Caco-2 (cell line): ENCODE measurements around the gene NIPAL3. TPM values are rescaled to one million over a fixed set of nuclear protein-coding genes. Genes with fewer than 3 reads are reported as not detected.

Experiments
- BruUV-seq: library from RNA; stranded (reverse); fragments of 400-500 nt; replicated peaks from 2 replicates; lab custom pipeline; 2021; lab: Mats Ljungman, UMichigan
- CTCF ChIA-PET: fragments of 300-600 bp; sonication (Branson Sonifier 250); formaldehyde crosslinking; loops from one replicate; lab custom pipeline; 2022; ENCODE audit warnings: antibody characterized with exemption; lab: Charles Lee
- POLR2A ChIA-PET: fragments of 300-600 bp; sonication (Branson Sonifier 250); formaldehyde crosslinking; loops from one replicate; lab custom pipeline; 2022; ENCODE audit warnings: antibody characterized with exemption; lab: Charles Lee
- DNase-seq, 2 experiments: peaks; one replicate each; pipeline versions ENCODE4 v3.0.0 to v3.0.0-alpha.2; 2020 to 2022
- H3K27me3 ChIP-seq: replicated peaks from 2 replicates; pipeline ENCODE4 v1.6.0; 2011; ENCODE audit warnings: low read length; ENCODE audit not compliant: control insufficient read depth, insufficient read depth
- H3K36me3 ChIP-seq: 2 replicates; pipeline ENCODE4 v1.5.1; 2011; ENCODE audit warnings: low read length; ENCODE audit not compliant: control insufficient read depth, insufficient read depth
- H3K4me1 ChIP-seq: fragments of 250-450 bp; sonication (Bioruptor Pico); 2 replicates; pipeline ENCODE4 v1.5.1; 2020; ENCODE audit warnings: mild to moderate bottlenecking
- H3K4me3 ChIP-seq: 2 replicates; pipeline ENCODE4 v1.5.1; 2011; ENCODE audit warnings: low read depth, mild to moderate bottlenecking, control low read depth, low read length
- H3K9me3 ChIP-seq: fragments of 250-450 bp; sonication (Bioruptor Pico); 2 replicates; pipeline ENCODE4 v1.5.1; 2020; ENCODE audit warnings: mild to moderate bottlenecking, moderate library complexity
- H3K27ac Mint-ChIP-seq: one replicate; pipeline ENCODE4 v1.8.0; 2022; ENCODE audit warnings: mixed read lengths; ENCODE audit not compliant: unreplicated experiment
- H3K27me3 Mint-ChIP-seq: one replicate; pipeline ENCODE4 v1.8.0; 2022; ENCODE audit warnings: mixed read lengths; ENCODE audit not compliant: insufficient read depth, unreplicated experiment
- H3K36me3 Mint-ChIP-seq: one replicate; pipeline ENCODE4 v1.8.0; 2022; ENCODE audit warnings: mild to moderate bottlenecking, mixed read lengths; ENCODE audit not compliant: insufficient read depth, unreplicated experiment
- H3K4me1 Mint-ChIP-seq: one replicate; pipeline ENCODE4 v1.8.0; 2022; ENCODE audit warnings: low read depth, mixed read lengths; ENCODE audit not compliant: unreplicated experiment
- H3K4me3 Mint-ChIP-seq: one replicate; pipeline ENCODE4 v1.8.0; 2022; ENCODE audit warnings: mild to moderate bottlenecking, moderate library complexity, mixed read lengths; ENCODE audit not compliant: unreplicated experiment
- H3K9me3 Mint-ChIP-seq: one replicate; pipeline ENCODE4 v1.8.0; 2022; ENCODE audit warnings: mixed read lengths; ENCODE audit not compliant: unreplicated experiment
- CTCF ChIP-seq, 2 experiments: fragments of 200-600 bp in 1 of 2; IDR thresholded peaks; 1 replicate in 1 of 2; 2 replicates in 1 of 2; pipeline versions ENCODE4 v1.5.1 to v1.8.0; 2011 to 2022; ENCODE audit warnings: antibody characterized with exemption in 1 of 2, control low read depth in 1 of 2, inconsistent platforms in 1 of 2, low read depth in 1 of 2, low read length in 1 of 2, mild to moderate bottlenecking in 1 of 2, moderate library complexity in 1 of 2; ENCODE audit not compliant: insufficient read depth in 1 of 2, severe bottlenecking in 1 of 2, unreplicated experiment in 1 of 2
- intact Hi-C: fragments of 100-400 bp; cut with micrococcal nuclease; formaldehyde crosslinking; loops from one replicate; pipeline ENCODE4 v1.10.0; 2022; ENCODE audit not compliant: unreplicated experiment
- total RNA-seq: library from RNA; stranded (reverse); gene quantifications from 2 replicates; pipeline ENCODE4 v1.2.3, GENCODE V29; 2022

The NIPAL3 gene
- total RNA-seq, 1 experiment from 2014 or later: 9.2 TPM

GRCh38 chr1:24369801-24370200 lies 45.8 kb upstream of the NIPAL3 start:
- POLR2A ChIA-PET: no interaction called here

DNA sequence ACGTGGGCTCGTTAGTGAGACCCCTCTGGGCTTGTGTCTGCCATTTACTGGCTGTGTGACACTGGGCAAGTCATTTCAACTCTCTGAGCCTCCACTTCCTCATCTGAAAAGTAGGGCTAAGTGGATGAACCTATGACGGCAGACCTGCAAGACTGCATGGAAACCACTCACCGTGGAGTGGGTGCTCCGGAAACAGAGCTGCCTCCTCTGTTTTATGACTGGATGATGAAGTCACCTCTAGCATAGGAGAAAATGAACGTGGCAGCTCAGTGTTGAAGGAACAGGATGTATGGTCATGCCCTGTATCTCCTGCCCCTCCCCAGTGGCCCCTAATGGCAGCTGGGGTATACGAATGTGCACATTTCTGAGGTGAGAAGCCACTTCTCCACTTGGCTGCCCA lies 42.6 kb upstream of the NIPAL3 start:
- Mint-ChIP-seq H3K27ac (peak overlapping the region; percentile 98), H3K4me3 (no peak overlapping the region), H3K36me3 (peaks cover 6% of the 10 kb centered on the region), H3K27me3 (no peaks in the 10 kb centered on the region), H3K4me1 (peaks cover 18% of the 10 kb centered on the region), H3K9me3 (no peaks in the 10 kb centered on the region)
- POLR2A ChIA-PET: no interaction called here
- no peak overlapping the region for H3K4me3 ChIP-seq
- no TSS peak for BruUV-seq
- no peaks in the 10 kb centered on the region for H3K27me3 ChIP-seq
- CTCF ChIA-PET: no interaction called here
- no peaks in the 10 kb centered on the region for H3K9me3 ChIP-seq
- no peak for TF ChIP-seq CTCF (IDR thresholded peaks at IDR 0.05; ENCODE audit: insufficient read depth in 1 of 2, low read depth in 1 of 2, low read length in 1 of 2, severe bottlenecking in 1 of 2, unreplicated experiment in 1 of 2)
- no peaks in the 10 kb centered on the region for H3K36me3 ChIP-seq
- intact Hi-C loops: no loop called here
- no peak for DNase-seq
- peaks cover 21% of the 10 kb centered on the region for H3K4me1 ChIP-seq

More at GRCh38 chr1:24369801-24370200, 45.8 kb upstream of the NIPAL3 start:
- H3K36me3 Mint-ChIP-seq: no peaks in the 10 kb centered on the region
- Histone ChIP-seq H3K9me3 (no peaks in the 10 kb centered on the region), H3K4me1 (peaks cover 9% of the 10 kb centered on the region), H3K27me3 (no peaks in the 10 kb centered on the region), H3K36me3 (no peaks in the 10 kb centered on the region), H3K4me3 (no peak overlapping the region)
- CTCF ChIA-PET: no interaction called here
- H3K9me3 Mint-ChIP-seq: no peaks in the 10 kb centered on the region
- H3K27me3 Mint-ChIP-seq: no peaks in the 10 kb centered on the region
- H3K27ac Mint-ChIP-seq: no peak overlapping the region
- no TSS peak for BruUV-seq
- intact Hi-C loops: no loop called here
- no peak for DNase-seq
- no peak for TF ChIP-seq CTCF (IDR thresholded peaks at IDR 0.05; ENCODE audit: insufficient read depth in 1 of 2, low read depth in 1 of 2, low read length in 1 of 2, severe bottlenecking in 1 of 2, unreplicated experiment in 1 of 2)
- H3K4me3 Mint-ChIP-seq: no peak overlapping the region
- H3K4me1 Mint-ChIP-seq: peaks cover under 1% of the 10 kb centered on the region

- Mint-ChIP-seq H3K36me3 (peaks cover 6% of the 10 kb centered on the region), H3K9me3 (no peaks in the 10 kb centered on the region), H3K4me3 (peak overlapping the region; percentile 22), H3K27me3 (no peaks in the 10 kb centered on the region), H3K4me1 (peaks cover 18% of the 10 kb centered on the region), H3K27ac (peak overlapping the region; percentile 98)
- no peak for DNase-seq
- H3K36me3 ChIP-seq: no peaks in the 10 kb centered on the region
- ChIA-PET POLR2A (no interaction called here), CTCF (interaction anchor here (0.7 kb wide), 1 partner anchor 283 kb away, joined by 3 read pairs; no protein-coding TSS in a partner anchor)
- H3K9me3 ChIP-seq: no peaks in the 10 kb centered on the region
- no peak for TF ChIP-seq CTCF (IDR thresholded peaks at IDR 0.05; ENCODE audit: insufficient read depth in 1 of 2, low read depth in 1 of 2, low read length in 1 of 2, severe bottlenecking in 1 of 2, unreplicated experiment in 1 of 2)
- no TSS peak for BruUV-seq
- peaks cover 21% of the 10 kb centered on the region for H3K4me1 ChIP-seq
- no peaks in the 10 kb centered on the region for H3K27me3 ChIP-seq
- intact Hi-C loops: no loop called here
- no peak overlapping the region for H3K4me3 ChIP-seq
These were observed 41.9 kb upstream of the NIPAL3 start for GRCh38 chr1:24373710-24374109.
